ENCODE measurements around the gene ARHGEF38.
A peak's percentile ranks its signal among the peaks of the same experiment; 100 is the strongest.
"Not testable (repeated sequence)": the region's sequence is repeated elsewhere in the genome, so short reads cannot be mapped to it uniquely, and the experiment has no call there.

The ARHGEF38 gene

GRCh38 chr4:105609819-105610218 is 57.4 kb downstream of the ARHGEF38 start:
- DNase-seq (ENCODE audit: low read depth in 2 of 2) = not testable (repeated sequence)

GRCh38 chr4:105613306-105613705 is 60.9 kb downstream of the ARHGEF38 start:
- DNase-seq (ENCODE audit: low read depth in 2 of 2) = no peak

GRCh38 chr4:105619188-105619931 is 66.9 kb downstream of the ARHGEF38 start:
- DNase-seq (ENCODE audit: low read depth in 2 of 2) = no peak

GRCh38 chr4:105620640-105621323 is 68.4 kb downstream of the ARHGEF38 start:
- DNase-seq (ENCODE audit: low read depth in 2 of 2) = no peak

- peak; percentile 25 to 27 for DNase-seq (ENCODE audit: low read depth in 2 of 2)
These were observed 69.8 kb downstream of the ARHGEF38 start for GRCh38 chr4:105622269-105622668.

GRCh38 chr4:105623099-105623498 is 70.7 kb downstream of the ARHGEF38 start:
- DNase-seq (ENCODE audit: low read depth in 2 of 2) = no peak

GRCh38 chr4:105624530-105624929 is 72.1 kb downstream of the ARHGEF38 start:
- no peak for DNase-seq (ENCODE audit: low read depth in 2 of 2)

- DNase-seq (ENCODE audit: low read depth in 2 of 2) = no peak
These were observed 72.8 kb downstream of the ARHGEF38 start for GRCh38 chr4:105625214-105625613.

GRCh38 chr4:105626846-105627245 is 74.4 kb downstream of the ARHGEF38 start:
- no peak for DNase-seq (ENCODE audit: low read depth in 2 of 2)

GRCh38 chr4:105627620-105628019 is 75.2 kb downstream of the ARHGEF38 start:
- no peak for DNase-seq (ENCODE audit: low read depth in 2 of 2)

- DNase-seq (ENCODE audit: low read depth in 2 of 2) = no peak
These were observed 78.5 kb downstream of the ARHGEF38 start for GRCh38 chr4:105630670-105631655.

- no peak for DNase-seq (ENCODE audit: low read depth in 2 of 2)
These were observed 79.5 kb downstream of the ARHGEF38 start for GRCh38 chr4:105631818-105632400.

- DNase-seq (ENCODE audit: low read depth in 2 of 2) = no peak
These were observed 80.2 kb downstream of the ARHGEF38 start for GRCh38 chr4:105632599-105632998.

- no peak for DNase-seq (ENCODE audit: low read depth in 2 of 2)
These were observed 80.8 kb downstream of the ARHGEF38 start for GRCh38 chr4:105633241-105633640.

- DNase-seq (ENCODE audit: low read depth in 2 of 2) = no peak
These were observed 82.1 kb downstream of the ARHGEF38 start for GRCh38 chr4:105634402-105635080.

- peak in 1 of 2 experiments; percentile 11 for DNase-seq (ENCODE audit: low read depth in 2 of 2)
These were observed 85.2 kb downstream of the ARHGEF38 start for GRCh38 chr4:105637408-105638176.

- DNase-seq (ENCODE audit: low read depth in 2 of 2) = no peak
These were observed 89.4 kb downstream of the ARHGEF38 start for GRCh38 chr4:105641845-105642244.

GRCh38 chr4:105644257-105644656 is 91.8 kb downstream of the ARHGEF38 start:
- no peak for DNase-seq (ENCODE audit: low read depth in 2 of 2)

GRCh38 chr4:105645440-105645839 is 93.0 kb downstream of the ARHGEF38 start:
- no peak for DNase-seq (ENCODE audit: low read depth in 2 of 2)

- DNase-seq (ENCODE audit: low read depth in 2 of 2) = no peak
These were observed 97.8 kb downstream of the ARHGEF38 start for GRCh38 chr4:105650190-105650589.

Data from fibroblast of skin of left quadriceps (primary cell).